GM12865 (cell line): Measurements from ENCODE around the gene NEDD9.

Experiments used
- DNase-seq: peaks from one replicate; pipeline ENCODE4 v3.0.0; 2010; ENCODE audit warnings: low read depth
- H3K4me3 ChIP-seq: 2 replicates; pipeline ENCODE4 v1.5.1; 2011; ENCODE audit warnings: mild to moderate bottlenecking, low read depth, low read length, control low read depth
- TF ChIP-seq, protein P1 (sequence below): IDR thresholded peaks from 2 replicates; pipeline ENCODE4 v1.5.1; 2011; ENCODE audit warnings: low read length, control low read depth, low read depth, inconsistent platforms; ENCODE audit not compliant: insufficient read depth; ENCODE audit errors: missing control alignments

NEDD9 gene

DNA sequence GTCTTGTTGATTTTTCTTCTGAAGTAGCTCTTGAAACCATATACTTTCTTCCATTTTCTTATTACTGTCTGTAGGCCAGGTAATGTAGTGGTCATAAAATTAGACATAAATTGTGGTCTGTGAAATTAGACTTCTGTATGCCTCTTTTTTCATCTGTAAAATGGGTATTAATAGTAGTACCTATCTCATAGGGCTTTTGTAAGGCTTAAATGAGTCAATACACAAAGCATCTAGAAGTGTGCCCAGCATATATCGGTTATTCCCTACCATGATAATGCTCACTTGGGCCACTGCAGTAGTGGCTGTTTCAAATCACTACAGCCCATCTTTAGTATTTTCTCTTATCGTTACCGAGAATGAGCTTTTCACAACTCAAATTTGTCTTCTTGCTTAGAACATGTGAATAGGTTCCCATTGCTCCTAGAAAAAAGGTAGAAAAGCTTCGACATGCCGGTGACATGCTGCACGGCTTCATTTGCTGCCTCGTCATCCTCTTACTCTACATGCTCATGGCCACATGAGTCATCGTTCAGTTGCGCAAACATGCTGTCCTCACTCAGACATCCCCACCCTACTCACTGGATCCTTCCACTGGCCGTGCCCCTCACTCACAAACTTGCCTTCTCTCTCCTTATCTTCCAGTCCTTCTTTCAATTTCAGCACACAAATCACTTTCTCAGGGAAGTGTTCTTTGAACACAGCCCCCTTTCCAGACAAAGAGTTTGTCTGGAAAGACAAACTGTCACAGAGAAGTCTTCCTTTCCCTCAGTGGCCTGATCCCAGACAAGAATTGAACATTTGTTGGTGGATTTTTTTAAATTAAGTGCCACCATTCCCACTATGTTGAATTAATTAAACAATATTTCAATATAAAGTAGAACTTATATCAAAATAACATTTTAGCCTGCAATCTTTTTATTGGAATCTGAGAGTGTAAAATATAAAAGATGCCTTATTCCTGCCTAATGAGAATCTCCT is 88.8 kb downstream of the NEDD9 start:
- TF ChIP-seq, protein P1, sequence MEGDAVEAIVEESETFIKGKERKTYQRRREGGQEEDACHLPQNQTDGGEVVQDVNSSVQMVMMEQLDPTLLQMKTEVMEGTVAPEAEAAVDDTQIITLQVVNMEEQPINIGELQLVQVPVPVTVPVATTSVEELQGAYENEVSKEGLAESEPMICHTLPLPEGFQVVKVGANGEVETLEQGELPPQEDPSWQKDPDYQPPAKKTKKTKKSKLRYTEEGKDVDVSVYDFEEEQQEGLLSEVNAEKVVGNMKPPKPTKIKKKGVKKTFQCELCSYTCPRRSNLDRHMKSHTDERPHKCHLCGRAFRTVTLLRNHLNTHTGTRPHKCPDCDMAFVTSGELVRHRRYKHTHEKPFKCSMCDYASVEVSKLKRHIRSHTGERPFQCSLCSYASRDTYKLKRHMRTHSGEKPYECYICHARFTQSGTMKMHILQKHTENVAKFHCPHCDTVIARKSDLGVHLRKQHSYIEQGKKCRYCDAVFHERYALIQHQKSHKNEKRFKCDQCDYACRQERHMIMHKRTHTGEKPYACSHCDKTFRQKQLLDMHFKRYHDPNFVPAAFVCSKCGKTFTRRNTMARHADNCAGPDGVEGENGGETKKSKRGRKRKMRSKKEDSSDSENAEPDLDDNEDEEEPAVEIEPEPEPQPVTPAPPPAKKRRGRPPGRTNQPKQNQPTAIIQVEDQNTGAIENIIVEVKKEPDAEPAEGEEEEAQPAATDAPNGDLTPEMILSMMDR = no peak
- no peak for DNase-seq
- no peak overlapping the region for H3K4me3 ChIP-seq

DNA sequence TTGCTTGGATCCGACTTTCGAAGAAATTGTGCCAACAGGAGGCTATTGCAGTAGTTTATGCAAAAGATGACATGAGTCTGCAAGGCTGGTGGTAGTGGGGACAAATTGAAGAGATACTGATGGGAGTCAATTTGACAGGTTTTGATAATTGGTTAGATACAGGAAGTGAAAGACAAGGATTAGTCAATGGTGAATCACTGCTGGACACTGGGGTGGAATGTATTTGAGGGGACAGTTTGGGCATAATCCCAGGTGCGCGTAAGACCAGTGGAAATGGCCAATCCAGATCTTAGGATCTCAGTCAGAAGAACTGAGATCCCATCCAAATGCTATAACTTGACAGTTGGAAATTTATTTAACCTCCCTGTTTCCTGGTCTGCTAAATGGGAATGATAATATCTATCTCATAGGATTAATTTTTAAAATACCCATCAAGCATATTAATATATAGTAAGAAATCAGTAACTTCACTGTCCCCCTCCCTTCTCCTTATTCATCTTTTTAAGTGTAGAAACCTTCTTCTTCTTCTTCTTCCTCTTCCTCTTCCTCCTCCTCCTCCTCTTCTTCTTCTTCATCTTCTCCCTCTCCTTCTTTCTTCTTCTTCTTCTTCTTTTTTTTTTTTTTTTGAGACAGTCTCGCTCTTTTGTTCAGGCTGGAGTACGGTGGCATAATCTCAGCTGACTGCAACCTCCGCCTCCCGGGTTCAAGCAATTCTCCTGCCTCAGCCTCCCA is 90.0 kb downstream of the NEDD9 start:
- TF ChIP-seq, protein P1 = no peak
- DNase-seq = no peak
- no peak overlapping the region for H3K4me3 ChIP-seq

DNA sequence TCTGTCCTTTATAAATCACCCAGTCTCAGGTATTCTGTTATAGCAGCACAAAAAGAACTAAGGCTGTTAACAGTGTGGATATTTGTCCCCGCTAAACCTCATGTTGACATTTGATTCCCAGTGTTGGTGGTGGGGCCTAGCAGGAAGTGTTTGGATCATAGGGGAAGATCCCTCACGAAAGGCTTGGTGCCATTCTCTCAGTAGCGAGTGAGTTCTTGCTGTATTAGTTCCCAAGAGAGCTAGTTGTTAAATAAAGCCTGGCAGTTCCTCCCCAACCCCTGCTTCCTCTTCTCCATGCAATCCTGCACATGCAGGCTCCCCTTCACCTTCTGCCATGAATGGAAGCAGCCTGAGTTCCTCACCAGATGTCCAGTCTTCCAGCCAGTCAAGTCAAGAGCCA is 91.2 kb downstream of the NEDD9 start:
- H3K4me3 ChIP-seq = no peak overlapping the region
- DNase-seq = no peak
- TF ChIP-seq, protein P1 = no peak

DNA sequence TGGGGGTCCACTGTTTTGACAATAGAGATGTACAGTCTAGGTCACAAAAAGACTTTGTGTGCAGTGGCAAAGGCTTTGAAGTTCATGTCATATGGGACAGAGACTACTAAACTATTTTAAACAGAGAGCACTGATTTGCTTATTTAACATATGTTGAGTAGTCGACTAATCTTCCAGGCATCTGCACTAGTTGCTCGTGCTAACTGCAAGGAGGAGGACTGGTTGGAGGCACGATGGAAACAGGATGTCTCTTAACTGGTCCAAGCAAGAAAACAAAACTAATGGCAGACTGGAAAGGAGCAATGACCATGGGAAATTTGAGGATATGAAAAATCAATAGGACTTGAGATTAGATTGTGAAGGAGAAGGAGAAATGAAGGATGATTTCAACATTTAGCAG is 92.4 kb downstream of the NEDD9 start:
- no peak overlapping the region for H3K4me3 ChIP-seq
- no peak for DNase-seq
- TF ChIP-seq, protein P1 = no peak

DNA sequence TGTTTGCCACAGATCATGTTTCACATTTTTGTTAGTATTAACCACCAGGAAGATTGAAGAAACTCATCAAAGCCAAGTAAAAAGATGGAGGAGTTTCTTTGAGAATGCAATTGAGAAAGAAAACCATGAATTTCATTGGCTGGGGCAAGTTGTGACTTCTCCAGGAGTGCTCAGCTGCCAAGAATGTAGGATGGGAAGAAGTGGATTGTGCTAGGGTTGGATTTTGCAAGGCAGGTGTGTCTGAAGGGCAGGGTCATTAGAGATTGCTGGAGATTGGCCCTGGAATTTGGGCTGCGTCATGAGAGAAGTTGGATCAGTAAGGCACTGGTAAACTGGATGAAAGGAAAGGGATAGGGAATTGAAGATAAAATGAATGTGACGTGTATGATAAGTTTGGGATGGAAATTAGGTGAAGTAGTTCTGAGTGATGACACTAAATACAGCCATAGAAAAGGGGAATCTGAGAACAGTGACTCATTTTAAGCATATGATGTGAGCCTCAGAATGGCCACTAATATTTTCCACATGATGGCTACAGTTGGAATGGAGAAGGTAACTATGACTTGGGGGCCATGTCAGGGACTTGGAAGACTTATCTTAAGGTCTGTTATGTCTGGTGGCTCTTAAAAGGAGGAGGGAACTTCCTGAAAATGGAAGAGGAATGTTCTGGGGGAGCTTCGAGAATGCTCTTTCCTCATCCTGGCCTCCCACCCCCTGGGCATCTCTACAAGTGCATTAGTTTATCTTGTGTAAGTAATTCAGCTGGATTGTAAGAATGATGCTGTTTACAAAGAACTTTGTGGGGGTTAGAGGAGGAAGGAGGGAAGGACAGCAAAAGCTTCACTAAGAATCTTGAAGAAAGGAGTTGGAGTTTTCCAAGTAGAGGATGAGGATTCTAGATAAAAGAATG is 93.2 kb downstream of the NEDD9 start:
- peak; percentile 9 for DNase-seq
- TF ChIP-seq, protein P1 = no peak
- no peak overlapping the region for H3K4me3 ChIP-seq

DNA sequence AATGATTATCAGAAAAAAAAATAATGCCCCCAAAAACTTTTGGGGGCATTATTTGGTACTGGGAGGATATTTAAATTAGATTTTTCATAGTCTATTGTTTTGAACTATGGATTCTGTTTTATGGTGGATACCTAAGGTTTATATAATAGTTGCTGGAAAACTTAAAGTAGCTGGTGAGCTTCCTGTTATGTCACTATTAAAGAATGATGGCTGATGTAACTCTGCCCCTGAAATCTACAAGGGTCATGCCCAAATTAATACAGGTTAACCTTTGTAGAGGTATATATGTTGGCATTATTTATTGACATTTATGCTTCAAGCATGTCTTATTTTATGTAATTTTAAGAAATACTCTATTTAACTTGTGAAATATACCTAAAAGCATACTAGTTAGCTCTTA is 95.7 kb downstream of the NEDD9 start:
- TF ChIP-seq, protein P1 = no peak
- no peak for DNase-seq
- no peak overlapping the region for H3K4me3 ChIP-seq
